Amniotic epithelial cell (primary cell): ENCODE data around the gene CD160.
"Not testable (repeated sequence)": the region's sequence is repeated elsewhere in the genome, so short reads cannot be mapped to it uniquely, and the experiment has no call there.

Experiments
- DNase-seq: peaks from one replicate; pipeline ENCODE4 v3.0.0-alpha.2; 2010; ENCODE audit warnings: low read depth

Gene CD160

DNA sequence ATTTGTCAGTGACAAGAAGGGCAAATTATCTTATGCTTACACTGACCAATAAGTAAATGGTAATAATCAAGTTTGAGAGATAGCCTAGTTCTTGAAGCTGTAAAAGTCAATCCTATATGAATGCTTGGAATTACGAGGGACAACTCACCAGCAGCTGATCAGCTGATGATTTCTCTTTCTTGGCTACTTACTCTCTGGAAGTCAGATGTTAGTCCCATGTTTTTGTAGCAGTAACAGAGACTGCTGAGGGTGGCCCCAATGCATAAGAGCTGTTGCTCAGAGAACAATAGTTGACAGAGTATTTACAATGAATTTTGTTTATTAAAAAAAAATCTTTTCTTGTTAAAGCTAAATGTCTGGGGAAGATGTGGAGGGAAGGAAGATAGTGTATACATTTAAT is 39.3 kb downstream of the CD160 start:
- DNase-seq, result no peak

DNA sequence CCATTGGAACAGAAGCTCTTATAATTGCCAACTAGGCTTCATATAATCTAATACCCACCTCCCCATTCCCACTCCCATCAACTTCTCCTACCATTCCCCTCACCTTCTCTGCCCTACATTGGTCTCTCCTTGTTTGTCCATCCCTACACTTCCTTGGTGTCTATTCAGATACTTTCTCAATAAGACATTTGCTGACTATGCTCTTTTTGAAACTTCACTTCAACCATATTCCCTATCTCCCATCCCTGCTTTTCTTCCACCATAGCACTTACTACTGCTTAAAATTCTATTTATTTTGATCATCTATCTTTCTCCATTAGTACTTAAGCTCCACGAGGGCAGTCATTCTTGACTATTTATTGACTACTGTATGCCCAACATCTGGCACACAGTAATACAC is 40.4 kb downstream of the CD160 start:
- no peak for DNase-seq

DNA sequence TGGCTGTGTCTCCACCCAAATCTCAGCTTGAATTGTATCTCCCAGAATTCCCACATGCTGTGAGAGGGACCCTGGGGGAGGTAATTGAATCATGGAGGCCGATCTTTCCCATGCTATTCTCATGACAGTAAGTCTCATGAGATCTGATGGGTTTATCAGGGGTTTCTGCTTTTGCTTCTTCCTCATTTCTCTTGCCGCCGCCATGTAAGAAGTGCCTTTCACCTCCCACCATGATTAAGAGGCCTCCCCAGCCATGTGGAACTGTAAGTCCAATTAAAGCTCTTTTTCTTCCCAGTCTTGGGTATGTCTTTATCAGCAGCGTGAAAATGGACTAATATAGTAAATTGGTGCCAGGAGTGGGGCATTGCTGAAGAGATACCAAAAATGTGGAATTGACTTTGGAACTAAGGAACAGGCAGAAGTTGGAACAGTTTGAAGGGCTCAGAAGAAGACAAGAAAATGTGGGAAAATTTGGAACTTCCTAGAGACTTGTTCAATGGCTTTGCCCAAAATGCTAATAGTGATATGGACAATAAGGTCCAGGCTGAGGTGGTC is 41.2 kb downstream of the CD160 start:
- DNase-seq, result not testable (repeated sequence)

DNA sequence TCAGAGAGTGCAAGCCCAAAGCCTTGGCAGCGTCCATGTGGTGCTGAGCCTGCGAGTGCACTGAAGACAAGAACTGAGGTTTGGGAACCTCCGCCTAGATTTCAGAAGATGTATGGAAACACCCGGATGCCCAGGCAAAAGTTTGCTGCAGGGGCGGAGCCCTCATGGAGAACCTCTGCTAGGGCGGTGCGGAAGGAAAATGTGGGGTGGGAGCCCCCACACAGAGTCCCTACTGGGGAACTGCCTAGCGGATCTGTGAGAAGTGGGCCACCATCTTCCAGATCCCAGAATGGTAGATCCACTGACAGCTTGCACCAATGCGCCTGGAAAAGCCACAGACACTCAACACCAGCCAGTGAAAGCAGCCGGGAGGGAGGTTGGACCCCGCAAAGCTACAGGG is 42.2 kb downstream of the CD160 start:
- DNase-seq, result not testable (repeated sequence)

DNA sequence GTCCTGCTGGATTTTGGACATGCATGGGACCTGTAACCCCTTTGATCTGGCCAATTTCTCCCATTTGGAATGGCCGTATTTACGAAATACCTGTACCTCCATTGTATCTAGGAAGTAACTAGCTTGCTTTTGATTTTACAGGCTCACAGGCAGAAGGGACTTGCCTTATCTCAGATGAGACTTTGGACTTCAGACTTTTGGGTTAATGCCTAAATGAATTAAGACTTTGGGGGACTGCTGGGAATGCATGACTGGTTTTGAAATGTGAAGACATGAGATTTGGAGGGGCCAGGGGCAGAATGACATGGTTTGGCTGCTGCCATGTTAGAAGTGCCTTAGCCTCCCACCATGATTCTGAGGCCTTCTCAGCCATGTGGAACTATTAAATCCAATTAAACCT is 42.7 kb downstream of the CD160 start:
- not testable (repeated sequence) for DNase-seq

DNA sequence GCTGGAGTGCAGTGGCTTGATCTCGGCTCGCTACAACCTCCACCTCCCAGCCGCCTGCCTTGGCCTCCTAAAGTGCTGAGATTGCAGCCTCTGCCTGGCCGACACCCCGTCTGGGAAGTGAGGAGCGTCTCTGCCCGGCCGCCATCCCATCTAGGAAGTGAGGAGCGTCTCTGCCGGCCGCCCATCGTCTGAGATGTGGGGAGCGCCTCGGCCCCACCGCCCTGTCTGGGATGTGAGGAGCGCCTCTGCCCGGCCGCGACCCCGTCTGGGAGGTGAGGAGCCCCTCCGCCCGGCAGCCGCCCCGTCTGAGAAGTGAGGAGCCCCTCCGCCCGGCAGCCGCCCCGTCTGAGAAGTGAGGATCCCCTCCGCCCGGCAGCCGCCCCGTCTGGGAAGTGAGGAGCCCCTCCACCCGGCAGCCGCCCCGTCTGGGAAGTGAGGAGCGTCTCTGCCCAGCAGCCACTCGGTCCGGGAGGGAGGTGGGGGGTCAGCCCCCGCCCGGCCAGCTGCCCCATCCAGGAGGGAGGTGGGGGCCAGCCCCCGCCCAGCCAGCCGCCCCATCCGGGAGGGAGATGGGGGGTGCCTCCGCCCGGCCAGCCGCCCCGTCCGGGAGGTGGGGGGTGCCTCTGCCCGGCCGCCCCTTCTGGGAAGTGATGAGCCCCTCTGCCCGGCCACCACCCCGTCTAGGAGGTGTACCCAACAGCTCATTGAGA is 45.1 kb downstream of the CD160 start:
- DNase-seq, result not testable (repeated sequence)

DNA sequence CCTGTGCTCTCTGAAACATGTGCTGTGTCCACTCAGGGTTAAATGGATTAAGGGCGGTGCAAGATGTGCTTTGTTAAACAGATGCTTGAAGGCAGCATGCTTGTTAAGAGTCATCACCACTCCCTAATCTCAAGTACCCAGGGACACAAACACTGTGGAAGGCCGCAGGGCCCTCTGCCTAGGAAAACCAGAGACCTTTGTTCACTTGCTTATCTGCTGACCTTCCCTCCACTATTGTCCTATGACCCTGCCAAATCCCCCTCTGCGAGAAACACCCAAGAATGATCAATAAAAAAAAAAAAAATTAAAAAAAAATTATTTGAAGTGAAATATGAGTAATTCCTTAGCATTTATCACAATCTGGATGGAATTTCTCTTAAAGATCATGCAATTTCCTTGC is 45.8 kb downstream of the CD160 start:
- not testable (repeated sequence) for DNase-seq

DNA sequence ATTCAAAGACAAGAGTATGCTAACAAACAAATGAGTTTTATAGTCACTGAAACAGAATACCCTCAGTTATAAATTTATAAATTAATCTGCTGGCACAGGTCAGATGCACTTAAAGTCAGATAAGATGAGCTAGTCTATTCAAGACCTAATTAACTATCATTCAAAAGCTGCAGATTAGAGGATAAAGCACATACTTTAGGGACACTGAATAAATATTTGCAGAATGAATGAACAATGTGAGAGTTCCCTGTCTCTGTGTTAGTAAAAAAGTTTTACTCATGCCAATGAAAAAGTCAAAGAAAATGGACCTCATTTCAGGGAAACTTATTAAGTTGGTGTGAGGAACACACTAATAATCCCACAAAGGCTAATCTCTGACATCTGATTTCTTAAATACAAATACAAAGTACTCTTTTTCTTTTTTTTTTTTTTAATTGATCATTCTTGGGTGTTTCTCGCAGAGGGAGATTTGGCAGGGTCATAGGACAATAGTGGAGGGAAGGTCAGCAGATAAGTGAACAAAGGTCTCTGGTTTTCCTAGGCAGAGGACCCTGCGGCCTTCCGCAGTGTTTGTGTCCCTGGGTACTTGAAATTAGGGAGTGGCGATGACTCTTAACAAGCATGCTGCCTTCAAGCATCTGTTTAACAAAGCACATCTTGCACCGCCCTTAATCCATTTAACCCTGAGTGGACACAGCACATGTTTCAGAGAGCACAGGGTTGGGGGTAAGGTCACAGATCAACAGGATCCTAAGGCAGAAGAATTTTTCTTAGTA is 46.5 kb downstream of the CD160 start:
- not testable (repeated sequence) for DNase-seq

DNA sequence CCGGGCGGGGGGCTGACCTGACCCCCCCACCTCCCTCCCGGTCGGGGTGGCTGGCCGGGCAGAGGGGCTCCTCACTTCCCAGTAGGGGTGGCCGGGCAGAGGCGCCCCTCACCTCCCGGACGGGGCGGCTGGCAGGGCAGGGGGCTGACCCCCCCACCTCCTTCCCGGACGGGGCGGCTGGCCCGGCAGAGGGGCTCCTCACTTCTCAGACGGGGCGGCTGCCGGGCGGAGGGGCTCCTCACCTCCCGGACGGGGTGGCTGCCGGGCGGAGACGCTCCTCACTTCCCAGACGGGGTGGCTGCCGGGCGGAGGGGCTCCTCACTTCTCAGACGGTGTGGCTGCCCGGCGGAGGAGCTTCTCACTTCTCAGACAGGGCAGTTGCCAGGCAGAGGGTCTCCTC is 47.6 kb downstream of the CD160 start:
- DNase-seq, result not testable (repeated sequence)

DNA sequence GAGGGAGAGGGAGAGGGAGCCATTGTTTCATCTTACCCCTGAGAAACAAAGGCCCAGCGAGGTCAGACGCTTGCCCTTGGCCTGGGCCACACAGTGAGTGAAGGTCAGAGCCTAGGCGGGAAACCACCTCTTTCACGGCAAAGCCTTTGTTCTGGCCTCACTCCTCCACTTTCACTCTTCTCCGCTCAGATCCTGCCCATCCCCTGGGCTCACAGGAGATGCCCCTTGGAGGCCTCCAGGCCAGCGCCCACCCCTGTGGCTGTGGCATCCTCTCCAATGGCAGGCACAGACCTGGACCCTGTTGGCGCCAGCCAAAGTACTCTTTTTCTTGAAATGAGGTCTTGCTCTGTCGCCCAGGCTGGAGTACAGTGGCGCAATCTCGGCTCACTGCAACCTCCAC is 48.7 kb downstream of the CD160 start:
- DNase-seq, result not testable (repeated sequence)

DNA sequence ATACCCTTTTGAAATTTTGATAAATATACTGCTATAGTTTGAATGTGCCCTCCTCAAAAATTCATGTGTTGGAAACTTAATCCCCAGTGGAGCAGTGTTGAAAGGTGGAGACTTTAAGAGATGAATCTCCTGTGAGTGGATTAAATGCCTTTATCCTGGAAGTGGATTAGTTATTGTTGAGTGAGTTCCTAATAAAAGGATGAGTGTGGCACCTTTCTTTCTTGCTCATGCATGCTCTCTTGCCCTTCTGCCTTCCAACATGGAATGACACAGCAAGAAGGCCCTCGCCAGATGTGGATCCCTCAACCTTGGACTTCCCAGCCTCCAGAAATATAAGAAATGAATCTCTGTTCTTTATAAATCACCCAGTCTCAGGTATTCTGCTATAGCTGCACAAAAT is 51.8 kb downstream of the CD160 start:
- no peak for DNase-seq

DNA sequence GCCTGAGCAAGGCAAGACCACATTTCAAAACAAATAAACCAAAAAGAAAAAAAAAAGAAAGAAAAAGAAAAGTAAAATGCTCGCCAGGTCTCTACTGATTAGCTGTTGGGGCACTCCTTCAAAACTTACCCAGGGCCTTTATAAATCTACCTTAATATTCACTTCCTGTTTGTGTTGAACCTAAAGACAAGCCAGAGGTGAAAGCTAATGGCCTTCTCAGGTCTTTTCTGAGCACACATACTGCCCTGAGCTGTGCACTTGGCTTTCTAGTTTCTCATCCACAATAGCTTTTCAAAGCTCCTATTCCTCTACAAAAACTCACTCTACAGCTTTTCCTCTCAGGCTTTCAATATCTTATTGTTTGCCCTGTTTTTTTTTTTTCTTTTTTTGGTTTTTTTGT is 54.1 kb downstream of the CD160 start:
- no peak for DNase-seq

DNA sequence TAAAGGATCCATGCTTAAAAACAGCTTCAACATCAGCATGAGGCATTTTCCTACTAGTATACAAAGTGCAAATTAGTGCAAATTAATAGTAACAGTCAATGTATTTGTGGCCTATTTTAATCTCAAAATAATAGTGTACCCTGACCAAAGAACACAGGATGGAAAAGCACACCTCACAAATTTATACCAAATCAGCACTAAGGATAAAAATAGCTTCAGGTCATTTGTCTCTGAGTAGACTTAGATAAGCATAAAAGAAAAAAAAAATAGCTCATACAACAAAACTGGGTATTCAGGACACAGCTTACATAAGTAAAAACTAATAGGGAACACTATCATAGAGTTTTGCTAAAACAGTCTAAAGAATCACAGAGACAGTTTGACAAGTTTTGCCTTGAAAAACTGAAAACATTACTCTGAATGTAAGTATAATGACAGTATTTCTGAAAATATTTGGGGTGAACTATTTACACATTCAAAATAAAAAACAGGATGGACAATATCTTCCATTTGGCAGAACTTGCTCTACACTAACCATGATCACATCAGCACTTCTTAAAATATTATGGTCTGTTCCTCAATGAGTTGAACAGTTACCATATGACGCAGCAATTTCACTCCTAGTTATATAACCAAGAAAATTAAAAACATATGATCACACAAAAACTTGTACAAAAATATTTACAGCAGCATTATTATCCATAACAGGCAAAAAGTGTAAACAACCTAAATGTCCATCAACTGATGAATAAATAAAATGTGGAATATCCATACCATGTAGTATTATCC is 58.3 kb downstream of the CD160 start:
- DNase-seq, result no peak

DNA sequence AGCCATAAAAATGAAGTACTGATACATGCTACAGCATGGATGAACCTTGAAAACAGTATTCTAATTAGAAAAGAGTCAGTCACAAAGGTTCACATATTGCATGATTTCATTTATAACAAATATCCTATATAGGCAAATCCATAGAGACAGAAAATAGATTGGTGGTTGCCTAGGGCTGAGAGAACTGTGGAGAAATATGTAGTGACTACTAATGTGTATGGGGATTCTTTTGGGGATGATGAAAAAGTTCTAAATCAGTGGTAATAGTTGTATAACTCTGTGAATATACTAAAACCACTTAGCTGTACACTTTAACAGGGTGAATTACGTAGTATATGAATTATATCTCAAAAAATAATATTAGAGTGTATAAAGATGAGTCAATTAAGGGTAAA is 58.8 kb downstream of the CD160 start:
- no peak for DNase-seq

DNA sequence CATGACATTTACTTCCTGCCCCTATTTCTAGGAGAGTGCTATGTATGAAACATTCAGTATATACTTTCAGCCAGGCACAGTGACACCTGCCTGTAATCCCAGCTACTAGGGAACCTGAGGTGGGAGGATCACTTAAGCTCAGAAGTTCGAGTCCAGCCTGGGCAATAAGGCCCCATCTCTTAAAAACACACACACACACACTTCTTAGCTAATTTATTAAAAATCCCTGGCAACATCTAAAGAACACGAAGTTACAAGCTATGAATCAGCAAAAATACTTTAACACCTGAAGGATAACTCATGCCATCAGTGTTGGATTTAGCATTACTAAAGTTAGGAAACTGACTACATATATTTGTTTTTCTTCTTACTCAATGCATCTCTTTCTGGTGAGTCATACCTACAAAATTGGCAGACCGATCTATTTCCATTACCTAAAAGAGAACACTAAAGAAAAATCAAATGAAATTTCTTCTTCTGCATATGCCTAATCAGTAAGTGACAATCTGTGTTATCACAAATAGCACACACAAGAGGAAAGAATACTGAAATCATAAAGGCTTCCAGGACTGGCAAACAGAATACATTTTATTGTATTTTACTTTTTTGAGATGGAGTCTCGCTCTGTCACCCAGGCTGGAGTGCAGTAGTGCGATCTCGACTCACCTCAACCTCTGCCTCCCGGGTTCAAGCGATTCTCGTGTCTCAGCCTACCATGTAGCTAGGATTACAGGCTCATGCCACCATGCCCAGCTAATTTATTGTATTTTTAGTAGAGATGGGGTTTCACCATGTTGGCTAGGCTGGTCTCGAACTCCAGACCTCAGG is 63.2 kb downstream of the CD160 start:
- DNase-seq, result peak; percentile 73

DNA sequence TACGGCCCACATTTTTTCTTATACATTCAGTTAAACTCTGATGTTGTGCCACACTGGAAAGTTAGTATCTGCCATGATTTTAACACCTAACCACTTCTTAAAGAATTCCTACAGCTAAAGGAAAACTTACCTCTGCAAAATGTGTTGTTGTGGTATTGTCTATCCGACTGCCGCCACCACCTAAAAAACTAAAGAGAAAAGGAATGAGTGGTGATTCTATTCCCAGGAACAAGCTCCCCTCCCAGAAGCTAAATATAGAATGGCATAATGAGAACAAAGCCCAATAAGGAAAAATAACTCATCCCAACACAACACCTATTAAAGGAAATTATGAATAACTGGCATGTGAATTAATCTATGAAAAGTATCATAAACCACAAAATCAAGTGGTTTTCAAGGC is 65.1 kb downstream of the CD160 start:
- DNase-seq, result no peak

DNA sequence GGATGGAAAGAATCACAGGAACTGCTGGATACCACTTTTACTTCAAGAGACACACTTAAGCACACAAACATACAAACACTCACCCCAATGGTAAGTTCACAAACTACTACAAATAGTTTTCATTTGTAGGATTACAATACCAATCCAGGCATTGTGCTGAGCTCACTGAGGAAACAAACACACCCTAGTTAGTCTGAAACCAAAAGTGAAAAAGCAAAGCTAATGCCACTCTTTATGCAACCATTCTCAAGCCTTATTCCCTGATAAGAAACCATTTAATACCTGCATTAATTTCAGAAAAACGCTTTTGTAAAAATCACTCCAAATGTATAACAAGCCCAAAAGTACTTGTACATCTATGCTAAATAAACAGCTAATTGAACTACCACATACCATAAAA is 66.2 kb downstream of the CD160 start:
- no peak for DNase-seq

DNA sequence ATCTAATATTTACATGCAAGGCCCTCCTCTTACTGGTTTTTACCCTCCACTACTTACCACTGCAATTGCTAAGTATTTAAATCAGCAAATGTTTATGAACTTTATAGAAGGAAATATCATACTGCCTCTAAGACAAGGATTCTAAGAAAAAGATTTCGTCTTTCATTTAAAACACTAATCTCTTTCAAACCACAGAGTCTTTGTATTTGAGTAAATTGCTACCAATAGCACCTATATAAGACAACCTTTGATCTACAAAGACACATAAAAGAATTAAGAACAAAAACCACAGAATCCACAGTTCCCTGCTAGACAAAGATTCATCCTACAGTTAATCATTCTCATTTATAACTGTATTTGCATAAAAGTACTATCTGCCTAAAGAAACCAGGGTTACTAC is 67.0 kb downstream of the CD160 start:
- DNase-seq, result no peak

DNA sequence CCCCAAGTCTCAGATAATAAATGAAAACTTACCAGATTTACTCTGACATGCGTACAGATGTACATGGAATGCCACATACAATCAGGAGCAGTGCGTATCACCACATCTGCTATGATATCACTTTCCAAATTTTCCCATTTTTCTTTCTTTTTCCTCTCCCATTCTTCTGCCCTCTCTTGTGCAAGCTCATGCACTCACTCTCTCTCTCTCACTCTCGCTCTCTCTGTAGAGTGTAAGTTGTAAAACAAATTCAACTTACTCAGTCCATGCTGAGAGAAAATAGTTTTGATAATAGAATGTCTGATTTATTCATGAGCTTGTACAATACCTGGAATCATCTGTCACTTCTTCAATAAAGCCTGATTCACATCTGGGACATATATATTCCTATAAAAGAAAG is 69.3 kb downstream of the CD160 start:
- no peak for DNase-seq
